Stimulated activated CD4-positive, alpha-beta T cell treated with anti-CD3 and anti-CD28 coated beads, Interleukin-15, amount 100 ng/mL, for 1 hour (primary cell): ENCODE measurements around the gene MKRN1.
"Not testable (repeated sequence)": the region's sequence is repeated elsewhere in the genome, so short reads cannot be mapped to it uniquely, and the experiment has no call there.

Source experiments
- DNase-seq, 2 donors: peaks; one replicate each; pipeline ENCODE4 v3.0.0-alpha.2; 2020; ENCODE audit warnings: low read depth in 1 of 2, low spot score in 1 of 2

MKRN1 gene

DNA sequence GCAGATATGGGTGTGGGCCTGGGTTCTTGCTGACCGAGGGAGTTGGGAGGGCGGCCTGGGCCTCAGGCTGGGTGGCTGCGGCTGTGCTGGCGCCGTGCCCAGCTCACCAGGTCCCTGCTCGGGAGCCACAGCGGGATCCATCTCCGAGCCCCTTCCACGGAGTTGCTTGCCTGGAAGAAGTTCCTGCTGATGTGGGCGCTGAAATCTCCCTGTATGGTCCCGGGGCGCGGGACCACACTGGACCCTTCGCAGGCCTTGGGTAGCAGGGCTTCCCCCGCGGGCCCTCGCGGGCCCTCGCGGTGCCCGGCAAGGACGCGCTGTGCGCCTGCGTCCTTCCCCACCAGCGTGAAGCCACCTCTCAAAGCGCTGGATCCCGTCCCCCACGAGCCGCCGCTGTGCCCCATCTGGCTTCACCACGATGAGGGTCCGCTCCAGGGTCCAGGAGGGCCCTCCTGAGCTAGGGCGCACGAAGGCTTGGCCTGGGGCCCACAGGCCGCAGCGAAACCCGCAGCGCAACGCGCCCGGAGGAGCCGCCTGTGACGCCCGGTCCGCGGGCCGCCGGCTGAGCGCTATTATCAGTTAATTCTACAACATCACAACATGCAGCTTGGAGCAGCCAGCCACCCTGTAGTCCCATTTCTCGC is 43.9 kb downstream of the MKRN1 start:
- no peak for DNase-seq

DNA sequence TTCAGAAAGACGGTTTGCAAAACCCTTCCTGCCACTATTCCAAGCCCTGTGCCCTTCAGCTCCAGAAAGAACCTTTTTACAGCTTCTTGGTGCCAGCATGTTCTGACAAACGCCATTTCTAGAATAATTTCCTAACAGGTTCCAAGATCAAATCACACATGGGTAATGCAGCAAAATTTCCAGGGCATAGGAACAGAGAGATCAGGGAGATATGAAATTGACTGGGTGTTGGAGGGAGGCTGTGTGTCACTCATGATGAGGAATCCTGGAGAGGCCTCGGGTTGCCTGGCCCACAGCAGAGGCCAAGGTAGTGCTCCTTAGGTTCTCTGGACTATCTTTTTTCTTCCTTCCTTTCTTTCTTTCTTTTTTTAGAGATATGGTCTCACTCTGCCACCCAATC is 45.9 kb downstream of the MKRN1 start:
- no peak for DNase-seq

DNA sequence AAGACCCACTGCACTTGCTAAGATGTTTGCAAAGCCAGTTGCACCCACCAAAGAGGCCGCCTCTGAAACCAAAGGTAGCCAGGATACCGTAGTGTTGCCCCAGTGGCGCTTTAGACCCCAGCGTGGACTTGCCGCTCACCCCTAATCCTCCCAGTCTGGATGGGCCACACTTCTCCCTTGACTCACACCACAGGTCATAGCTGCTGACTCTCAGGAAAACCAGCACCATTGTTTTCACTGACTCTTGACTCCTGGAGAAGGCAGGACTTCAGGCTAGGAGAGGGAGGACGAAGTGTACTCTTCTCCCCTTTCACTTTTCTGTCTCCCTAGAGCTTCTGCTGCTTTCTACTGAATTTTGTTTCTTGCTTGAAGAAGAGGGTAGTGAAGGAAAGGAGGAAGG is 53.2 kb downstream of the MKRN1 start:
- DNase-seq = no peak

DNA sequence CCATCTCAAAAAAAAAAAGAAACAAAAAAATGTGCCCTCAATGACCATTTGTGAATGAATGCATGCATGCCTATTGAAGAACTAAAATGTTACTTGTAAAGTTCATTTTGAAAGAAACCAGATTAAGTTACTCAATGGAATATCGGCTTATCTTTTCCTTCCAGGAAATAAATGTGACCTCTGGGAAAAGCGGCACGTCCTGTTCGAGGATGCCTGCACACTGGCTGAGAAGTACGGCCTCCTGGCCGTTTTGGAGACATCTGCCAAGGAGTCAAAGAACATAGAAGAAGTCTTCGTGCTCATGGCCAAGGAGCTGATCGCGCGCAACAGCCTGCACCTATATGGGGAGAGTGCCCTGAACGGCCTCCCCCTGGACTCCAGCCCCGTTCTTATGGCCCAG is 53.6 kb downstream of the MKRN1 start:
- DNase-seq = no peak

- DNase-seq = no peak
Measured at GRCh38 chr7:140423501-140423900, 55.8 kb downstream of the MKRN1 start.

- DNase-seq = no peak
Measured at GRCh38 chr7:140421521-140421920, 57.8 kb downstream of the MKRN1 start.

- no peak for DNase-seq
Measured at GRCh38 chr7:140418653-140419052, 60.7 kb downstream of the MKRN1 start.

- not testable (repeated sequence) for DNase-seq
Measured at GRCh38 chr7:140418156-140418472, 61.2 kb downstream of the MKRN1 start.

DNA sequence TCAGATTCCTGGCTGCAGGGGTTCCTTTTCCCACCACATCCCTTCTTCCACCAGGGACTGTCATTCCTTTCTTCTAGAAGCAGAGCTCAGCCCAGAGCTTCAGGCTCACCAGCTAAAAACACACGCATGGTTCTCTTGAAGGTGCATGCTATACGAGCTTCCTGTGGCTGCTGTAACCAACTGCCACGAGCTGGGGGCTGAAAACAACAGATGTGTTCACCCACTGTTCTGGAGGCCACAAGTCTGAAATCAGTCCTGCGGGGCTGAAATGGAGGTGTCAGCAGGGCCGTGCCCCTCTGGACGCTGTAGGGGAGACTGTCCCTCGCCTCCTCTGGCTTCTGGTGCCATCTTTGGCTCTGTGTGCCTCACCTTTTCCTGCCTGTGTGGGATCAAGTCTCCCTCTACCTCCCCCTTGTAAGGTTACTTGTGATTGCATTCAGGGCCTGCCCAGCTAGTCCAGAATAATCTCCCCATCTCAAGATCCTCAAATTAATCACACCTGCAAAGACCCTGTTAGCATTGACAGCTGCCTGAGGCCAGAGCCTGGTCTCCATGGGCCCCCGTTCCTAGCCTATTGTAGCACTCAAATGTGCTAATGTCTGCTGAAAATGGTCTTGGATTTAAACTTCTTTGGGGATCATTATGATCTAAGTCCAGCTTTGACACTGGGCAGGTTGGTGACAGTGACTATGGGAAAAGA is 61.7 kb downstream of the MKRN1 start:
- no peak for DNase-seq

- no peak for DNase-seq
Measured at GRCh38 chr7:140416560-140416959, 62.7 kb downstream of the MKRN1 start.

GRCh38 chr7:140415816-140416215 is 63.5 kb downstream of the MKRN1 start:
- not testable (repeated sequence) for DNase-seq

DNA sequence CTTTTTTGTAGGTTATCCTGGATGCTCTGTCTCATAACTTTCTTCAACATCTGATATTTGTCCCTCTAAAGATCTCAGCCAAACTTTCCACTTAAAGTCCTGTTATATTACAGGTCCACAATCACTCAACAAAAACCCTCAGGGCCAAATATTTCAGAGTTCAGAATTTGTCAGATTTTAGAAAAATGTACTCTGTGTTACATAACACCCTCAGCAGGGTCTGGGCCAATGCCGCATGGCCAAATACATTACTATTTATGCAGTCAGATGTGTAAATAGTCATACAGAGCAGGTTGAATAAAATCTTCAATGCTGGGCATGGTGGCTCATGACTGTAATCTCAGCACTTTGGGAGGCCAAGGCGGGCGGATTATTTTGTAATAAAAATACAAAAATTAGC is 63.9 kb downstream of the MKRN1 start:
- DNase-seq = no peak

DNA sequence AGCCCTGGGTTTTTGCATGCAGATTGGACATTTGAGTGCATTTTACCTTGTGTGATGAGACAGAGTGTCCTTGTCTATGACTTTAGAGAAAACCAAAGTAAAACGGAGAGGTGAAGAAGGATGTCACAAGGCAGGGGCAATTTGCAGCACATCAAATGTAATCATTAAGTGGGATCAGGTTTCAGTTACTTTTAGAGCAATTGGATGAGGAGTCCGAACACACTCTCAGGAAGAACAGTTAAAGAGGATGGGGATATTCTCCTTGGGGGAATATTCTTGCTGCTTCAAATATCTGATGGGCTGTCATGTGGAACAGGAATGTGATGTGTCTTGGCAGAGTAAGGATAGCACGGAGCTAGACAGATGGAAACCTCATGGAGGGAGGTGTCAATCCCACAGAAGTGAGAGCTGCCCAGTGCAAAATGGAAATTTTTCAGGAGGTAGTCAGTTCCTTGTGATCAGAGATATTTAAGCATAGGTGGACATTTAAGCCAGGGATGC is 74.7 kb downstream of the MKRN1 start:
- DNase-seq = no peak

DNA sequence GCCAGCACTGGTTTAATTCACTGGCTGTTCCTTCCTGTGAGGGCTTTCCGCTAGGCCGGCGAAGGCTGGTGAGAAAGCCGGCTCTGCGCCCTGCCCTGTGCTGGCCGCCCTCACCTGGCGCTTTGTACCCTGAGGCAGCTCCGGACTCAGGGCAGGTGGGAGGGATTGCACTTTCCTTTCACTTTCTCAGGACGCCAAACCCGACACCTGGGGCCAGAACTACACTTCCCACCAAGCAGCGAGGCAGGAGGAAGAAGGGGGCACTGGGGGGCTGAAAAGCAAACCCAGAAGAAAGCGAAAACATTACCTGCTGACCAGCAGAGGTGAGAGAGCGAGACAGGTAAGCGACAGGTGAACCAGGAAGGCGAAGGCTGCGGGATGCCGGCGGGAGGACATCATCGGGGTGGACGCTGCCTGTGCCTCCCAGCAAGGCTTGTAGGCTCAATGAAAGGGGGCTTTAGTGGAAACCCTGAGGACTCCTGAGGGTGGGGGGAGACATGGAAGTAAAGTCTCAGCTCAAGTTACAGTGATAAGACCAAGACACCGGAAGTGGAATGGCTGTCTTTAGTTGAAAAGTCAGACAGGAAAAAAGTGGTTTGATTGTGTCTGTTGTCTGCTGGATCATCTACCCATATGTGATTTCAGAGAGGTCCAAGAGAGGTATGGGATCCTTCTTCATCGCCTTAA is 75.3 kb downstream of the MKRN1 start, which contains the start of gene RAB19:
Gene RAB19 (plus strand): TSS at position 181 of the 687 bp plus-strand sequence. CDS start 3,589 bp downstream, outside the sequence.
- DNase-seq = peak; percentile 16 to 18
